OCI-LY7 (cell line): ENCODE results near the gene CATSPER3. TPM values are rescaled to one million over a fixed set of nuclear protein-coding genes. Genes with fewer than 3 reads are reported as not detected.
A peak's percentile ranks its signal among the peaks of the same experiment; 100 is the strongest.

ENCODE experiments used
- BruUV-seq: library from RNA; stranded (reverse); fragments of 400-500 nt; replicated peaks from 2 replicates; lab custom pipeline; 2021; lab: Mats Ljungman, UMichigan
- CTCF ChIA-PET: fragments of 300-600 bp; sonication (Branson Sonifier 250); formaldehyde crosslinking; loops from one replicate; lab custom pipeline; 2022; ENCODE audit warnings: antibody characterized with exemption; ENCODE audit not compliant: unreplicated experiment; lab: Charles Lee
- POLR2A ChIA-PET: fragments of 300-600 bp; sonication (Branson Sonifier 250); formaldehyde crosslinking; loops from one replicate; lab custom pipeline; 2022; ENCODE audit warnings: antibody characterized with exemption; lab: Charles Lee
- DNase-seq: peaks from one replicate; pipeline ENCODE4 v3.0.0-alpha.2; 2015; ENCODE audit warnings: low spot score
- H2AFZ ChIP-seq: fragments of 200-600 bp; sonication (generic), shearing (Covaris generic); 2 replicates; pipeline ENCODE4 v1.6.1; 2014; ENCODE audit warnings: mild to moderate bottlenecking, antibody characterized with exemption, low read length, moderate library complexity
- H3K27ac ChIP-seq: fragments of 200-600 bp; sonication (generic); 2 replicates; pipeline ENCODE4 v1.5.1; 2014; ENCODE audit warnings: mixed run types, low read depth, mild to moderate bottlenecking, moderate library complexity, low read length, inconsistent platforms; ENCODE audit not compliant: poor library complexity, severe bottlenecking
- H3K36me3 ChIP-seq: fragments of 200-600 bp; sonication (generic); 2 replicates; pipeline ENCODE4 v1.6.1; 2014; ENCODE audit warnings: mild to moderate bottlenecking, antibody characterized with exemption, low read length, moderate library complexity, mixed read lengths; ENCODE audit not compliant: insufficient read depth
- H3K4me1 ChIP-seq: fragments of 200-600 bp; sonication (generic); 2 replicates; pipeline ENCODE4 v1.5.1; 2014; ENCODE audit warnings: mild to moderate bottlenecking, low read length; ENCODE audit not compliant: insufficient read depth, poor library complexity, severe bottlenecking
- H3K4me2 ChIP-seq: fragments of 200-600 bp; sonication (generic); 2 replicates; pipeline ENCODE4 v1.6.1; 2014; ENCODE audit warnings: mild to moderate bottlenecking, low read length
- H3K4me3 ChIP-seq: fragments of 200-600 bp; sonication (generic); 2 replicates; pipeline ENCODE4 v1.5.1; 2014; ENCODE audit warnings: mild to moderate bottlenecking, low read depth, low read length; ENCODE audit not compliant: poor library complexity, severe bottlenecking
- H3K79me2 ChIP-seq: fragments of 200-600 bp; sonication (generic); 2 replicates; pipeline ENCODE4 v1.6.1; 2016; ENCODE audit warnings: low read depth, mild to moderate bottlenecking, low read length, moderate library complexity, mixed read lengths; ENCODE audit not compliant: insufficient read depth
- H3K9me2 ChIP-seq: fragments of 200-600 bp; sonication (generic); 2 replicates; pipeline ENCODE4 v1.6.1; 2016; ENCODE audit warnings: mild to moderate bottlenecking, low read length, mixed read lengths; ENCODE audit not compliant: insufficient read depth
- H3K9me3 ChIP-seq: fragments of 200-600 bp; sonication (generic); 2 replicates; pipeline ENCODE4 v1.6.1; 2014; ENCODE audit warnings: mild to moderate bottlenecking, mixed run types, low read length, mixed read lengths
- H4K20me1 ChIP-seq: fragments of 200-600 bp; sonication (generic); 2 replicates; pipeline ENCODE4 v1.6.1; 2014; ENCODE audit warnings: mild to moderate bottlenecking, antibody characterized with exemption, low read length, moderate library complexity, mixed read lengths; ENCODE audit not compliant: insufficient read depth
- CTCF ChIP-seq: fragments of 200-600 bp; sonication (generic); conservative IDR thresholded peaks from 2 replicates; pipeline ENCODE4 v1.5.1; 2014; ENCODE audit warnings: mild to moderate bottlenecking, antibody characterized with exemption, low read length, moderate library complexity, mixed read lengths
- EZH2phosphoT487 ChIP-seq: fragments of 200-600 bp; sonication (generic); IDR thresholded peaks from 2 replicates; pipeline ENCODE4 v1.6.1; 2018; ENCODE audit warnings: low read depth, borderline replicate concordance, mild to moderate bottlenecking, mixed run types, antibody characterized with exemption, low read length, moderate library complexity, mixed read lengths
- intact Hi-C: fragments of 100-400 bp; cut with micrococcal nuclease; formaldehyde crosslinking; loops from one replicate; pipeline ENCODE4 v1.10.0; 2022; ENCODE audit not compliant: unreplicated experiment
- total RNA-seq, 2 experiments: library from RNA; depleted of rRNA in 1 of 2; stranded (reverse); fragments of >200 nt in 1 of 2; shearing (Covaris generic) in 1 of 2; gene quantifications; 2 replicates each; pipeline ENCODE4 v1.2.3, GENCODE V29; 2014 to 2022

Gene CATSPER3
- total RNA-seq, 2 experiments from 2014 or later, result 0.61 TPM; not detected in 1

- Histone ChIP-seq H3K4me1 (no peaks in the 10 kb centered on the region), H3K9me3 (no peaks in the 10 kb centered on the region), H3K79me2 (no peaks in the 10 kb centered on the region), H3K9me2 (no peaks in the 10 kb centered on the region), H3K27ac (no peak overlapping the region), H2AFZ (no peak overlapping the region), H3K36me3 (no peaks in the 10 kb centered on the region), H3K4me3 (no peak overlapping the region), H4K20me1 (no peaks in the 10 kb centered on the region), H3K4me2 (no peak overlapping the region)
- POLR2A ChIA-PET, result no interaction called here
- DNase-seq, result no peak
- CTCF ChIA-PET, result no interaction called here
- BruUV-seq, result no TSS peak
- TF ChIP-seq EZH2phosphoT487 (no peak), CTCF (no peak)
- intact Hi-C loops, result no loop called here
Measured at GRCh38 chr5:135016861-135017290, 49.2 kb downstream of the CATSPER3 start.

- H3K27ac ChIP-seq, result no peak overlapping the region
- no TSS peak for BruUV-seq
- TF ChIP-seq EZH2phosphoT487, result no peak
- TF ChIP-seq CTCF, result no peak
- ChIA-PET CTCF (interaction anchor here (0.6 kb wide), 1 partner anchor 1111 kb away, joined by 5 read pairs; no protein-coding TSS in a partner anchor), POLR2A (no interaction called here)
- H3K9me2 ChIP-seq, result no peaks in the 10 kb centered on the region
- no peak for DNase-seq
- H3K9me3 ChIP-seq, result no peaks in the 10 kb centered on the region
- H3K4me3 ChIP-seq, result no peak overlapping the region
- H3K79me2 ChIP-seq, result no peaks in the 10 kb centered on the region
- no peaks in the 10 kb centered on the region for H3K4me1 ChIP-seq
- no peaks in the 10 kb centered on the region for H4K20me1 ChIP-seq
- no peak overlapping the region for H2AFZ ChIP-seq
- H3K4me2 ChIP-seq, result no peak overlapping the region
- no peaks in the 10 kb centered on the region for H3K36me3 ChIP-seq
- intact Hi-C loops, result no loop called here
Measured at GRCh38 chr5:135018457-135018856, 50.8 kb downstream of the CATSPER3 start.

GRCh38 chr5:135019314-135019713, 51.6 kb downstream of the CATSPER3 start:
- Histone ChIP-seq H4K20me1 (no peaks in the 10 kb centered on the region), H2AFZ (no peak overlapping the region), H3K4me1 (no peaks in the 10 kb centered on the region), H3K4me3 (no peak overlapping the region), H3K27ac (no peak overlapping the region), H3K79me2 (no peaks in the 10 kb centered on the region), H3K9me3 (no peaks in the 10 kb centered on the region), H3K4me2 (no peak overlapping the region), H3K9me2 (no peaks in the 10 kb centered on the region), H3K36me3 (0 out of 2 replicates have a peak, but pooled peaks cover 4% of the 10 kb centered on the region)
- POLR2A ChIA-PET, result no interaction called here
- peak; percentile 45 for DNase-seq
- BruUV-seq, result no TSS peak
- intact Hi-C loops, result loop anchor here (1.0 kb wide), 1 partner anchor 172 kb away; no protein-coding TSS in a partner anchor
- CTCF ChIA-PET, result no interaction called here
- peak; percentile 74 for TF ChIP-seq CTCF
- TF ChIP-seq EZH2phosphoT487, result no peak
